Activated CD4-positive, alpha-beta T cell treated with anti-CD3 and anti-CD28 coated beads for 48 hours (primary cell): ENCODE data around the gene PLAC1.

Source experiments
- DNase-seq: peaks from one replicate; pipeline ENCODE4 v3.0.0-alpha.2; 2020

The PLAC1 gene

GRCh38 chrX:134533952-134534351 lies 124.3 kb downstream of the PLAC1 start:
- no peak for DNase-seq

- DNase-seq: no peak
Observed at GRCh38 chrX:134533352-134533751, 124.9 kb downstream of the PLAC1 start.

GRCh38 chrX:134530845-134531244 lies 127.4 kb downstream of the PLAC1 start:
- no peak for DNase-seq

GRCh38 chrX:134529481-134529880 lies 128.8 kb downstream of the PLAC1 start:
- no peak for DNase-seq

GRCh38 chrX:134528960-134529359 lies 129.3 kb downstream of the PLAC1 start:
- DNase-seq: no peak

GRCh38 chrX:134526399-134526798 lies 131.9 kb downstream of the PLAC1 start:
- DNase-seq: no peak

- DNase-seq: no peak
Observed at GRCh38 chrX:134525086-134525792, 133.0 kb downstream of the PLAC1 start.

GRCh38 chrX:134524181-134524580 lies 134.1 kb downstream of the PLAC1 start:
- DNase-seq: no peak

GRCh38 chrX:134520860-134521390 lies 137.3 kb downstream of the PLAC1 start:
- DNase-seq: no peak
